ENCODE results near the gene ADRB1.

GRCh38 chr10:113997428-113997827 lies 46.2 kb upstream of the ADRB1 start:
- TF ChIP-seq RXRA (IDR thresholded peaks at IDR 0.05) (no peak), CTCF (IDR thresholded peaks at IDR 0.05; ENCODE audit: low read depth, low read length, missing input control) (no peak), TAF1 (conservative IDR thresholded peaks at IDR 0.05) (no peak), NR2F2 (IDR thresholded peaks at IDR 0.05) (no peak), ATF3 (IDR thresholded peaks at IDR 0.05) (no peak), REST (IDR thresholded peaks at IDR 0.05) (no peak), RAD21 (IDR thresholded peaks at IDR 0.05) (no peak), YY1 (IDR thresholded peaks at IDR 0.05) (no peak), JUND (IDR thresholded peaks at IDR 0.05) (no peak), FOXA1 (IDR thresholded peaks at IDR 0.05) (no peak)

Measured in liver (tissue), 3 donors.